ENCODE data around the gene P2RY14.

Gene P2RY14

GRCh38 chr3:151210676-151211381, 67.5 kb downstream of the P2RY14 start:
- no peak for DNase-seq

DNA sequence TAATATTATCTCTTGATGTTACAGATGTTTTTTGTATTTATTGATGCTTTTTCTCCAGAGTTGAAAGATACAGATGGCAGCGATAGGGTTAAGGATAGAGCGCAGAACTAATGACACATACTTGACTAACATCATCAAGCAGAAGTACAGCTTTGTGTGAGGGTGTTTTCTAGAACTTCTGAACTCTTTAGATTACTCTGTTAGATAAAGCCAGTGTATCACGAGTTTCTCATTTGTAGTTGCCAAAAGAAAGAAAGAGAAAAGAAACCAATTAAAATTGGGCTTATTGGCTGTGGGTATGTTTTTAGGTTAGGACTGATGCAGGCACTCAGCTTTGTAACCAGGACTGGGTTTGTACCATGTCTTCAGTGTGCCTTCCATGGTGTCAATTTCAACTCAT, 68.7 kb downstream of the P2RY14 start:
- DNase-seq: no peak

- DNase-seq: no peak
Measured at GRCh38 chr3:151206201-151206600, 72.1 kb downstream of the P2RY14 start.

DNA sequence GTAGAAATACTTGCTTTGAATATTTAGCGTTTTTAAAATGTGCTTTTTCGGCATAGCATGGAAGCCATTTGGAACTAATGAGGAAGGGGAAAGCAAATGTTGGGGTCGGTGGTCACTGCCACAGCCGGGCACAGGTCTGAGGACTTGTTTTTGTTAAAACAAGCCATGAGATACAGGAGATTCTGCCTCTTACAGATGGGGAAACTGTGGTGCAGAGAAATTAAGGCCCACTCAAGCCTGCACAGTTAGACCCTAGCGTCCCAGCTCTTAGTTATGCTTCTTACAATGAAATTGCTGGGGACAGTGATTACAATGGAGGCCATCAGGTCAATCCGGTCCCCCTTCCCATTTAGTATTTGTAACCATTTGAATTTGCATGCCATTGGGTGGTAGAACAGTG, 72.9 kb downstream of the P2RY14 start:
- DNase-seq: no peak

- DNase-seq: no peak
Measured at GRCh38 chr3:151204530-151205402, 73.6 kb downstream of the P2RY14 start.

DNA sequence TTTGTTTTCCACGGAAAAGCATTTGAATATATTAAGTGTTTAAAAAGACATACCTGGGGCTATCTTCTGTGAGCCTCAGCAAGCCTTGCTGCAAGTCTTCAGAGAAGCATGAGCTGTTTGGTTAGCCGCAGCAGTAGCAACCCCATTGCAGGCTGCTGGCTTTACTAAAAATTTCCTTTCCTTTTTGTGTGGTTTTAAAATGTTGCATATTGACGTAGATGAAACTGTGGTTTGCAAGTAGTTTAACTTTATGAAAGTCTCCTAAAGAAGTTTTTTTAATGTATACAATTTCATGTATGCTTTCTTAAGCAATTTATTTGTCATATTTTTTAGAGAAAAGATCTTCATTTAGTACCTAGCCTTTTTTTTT, 75.3 kb downstream of the P2RY14 start, which contains the start of gene GPR171:
Gene GPR171 (minus strand): TSS at position 166 of the 370 bp plus-strand sequence. CDS start 3,830 bp downstream, outside the sequence.
- no peak for DNase-seq

GRCh38 chr3:151201051-151201730, 77.2 kb downstream of the P2RY14 start:
- DNase-seq: no peak

DNA sequence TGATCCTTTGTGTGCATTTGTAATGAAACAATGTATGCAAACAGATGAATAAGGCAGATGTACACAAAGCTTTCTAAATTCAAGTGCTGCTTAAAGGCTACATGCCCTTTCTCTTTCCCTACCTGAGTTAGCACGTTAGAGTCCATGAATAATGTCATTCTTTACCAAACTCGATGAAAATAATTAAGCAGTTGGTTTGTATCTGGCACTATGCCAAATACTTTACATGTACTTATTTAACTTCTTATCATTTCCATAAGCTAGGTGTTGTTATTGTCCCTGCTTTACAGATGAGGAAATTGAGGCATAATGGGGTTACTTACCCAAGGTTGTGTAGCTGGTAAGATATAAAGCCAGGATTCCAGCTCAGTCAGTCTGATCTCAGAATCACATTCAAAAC, 77.8 kb downstream of the P2RY14 start:
- DNase-seq: no peak

- DNase-seq: no peak
Measured at GRCh38 chr3:151199554-151200438, 78.5 kb downstream of the P2RY14 start.

DNA sequence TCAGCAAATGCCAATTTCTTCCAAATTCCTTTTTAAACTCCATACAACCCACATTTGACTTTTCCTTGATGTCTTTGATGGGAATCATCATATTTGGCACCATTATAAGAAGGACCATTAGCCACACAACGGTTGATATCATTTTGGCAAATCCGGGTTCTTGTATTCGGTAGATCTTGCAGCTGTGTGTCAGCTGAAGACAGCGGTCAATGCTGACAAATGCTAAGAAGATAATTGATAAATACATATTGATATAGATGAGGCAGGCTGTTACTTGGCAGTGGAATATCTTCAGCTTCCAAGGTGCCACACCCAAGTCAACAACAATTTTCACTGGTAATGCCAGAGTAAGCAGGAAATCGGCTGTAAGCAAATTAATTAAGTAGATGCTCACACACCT, 79.5 kb downstream of the P2RY14 start:
- DNase-seq: peak in 1 of 2 experiments; percentile 3

GRCh38 chr3:151197981-151198767, 80.2 kb downstream of the P2RY14 start:
- no peak for DNase-seq

- DNase-seq: no peak
Measured at GRCh38 chr3:151197228-151197627, 81.1 kb downstream of the P2RY14 start.

GRCh38 chr3:151196434-151196833, 81.9 kb downstream of the P2RY14 start:
- DNase-seq: no peak

DNA sequence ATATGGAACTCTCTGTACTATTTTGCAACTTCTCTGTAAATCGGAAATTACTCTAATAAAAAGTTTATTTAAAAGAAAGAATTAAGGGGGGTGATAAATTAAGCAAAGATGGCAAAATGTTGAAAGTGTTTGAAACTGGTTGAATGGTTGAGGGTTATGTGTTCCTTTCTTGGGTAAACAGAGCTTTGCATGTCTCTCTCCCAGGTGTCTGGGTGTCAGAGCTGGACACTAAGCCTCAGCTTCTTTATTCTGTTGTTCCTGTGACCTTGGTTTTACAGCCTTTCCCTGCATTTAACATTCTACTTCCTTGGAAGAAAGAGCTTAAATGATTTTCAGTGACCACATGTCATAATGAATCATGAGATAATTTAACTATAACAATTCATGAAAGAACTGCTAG, 82.5 kb downstream of the P2RY14 start:
- DNase-seq: peak in 1 of 2 experiments; percentile 56

DNA sequence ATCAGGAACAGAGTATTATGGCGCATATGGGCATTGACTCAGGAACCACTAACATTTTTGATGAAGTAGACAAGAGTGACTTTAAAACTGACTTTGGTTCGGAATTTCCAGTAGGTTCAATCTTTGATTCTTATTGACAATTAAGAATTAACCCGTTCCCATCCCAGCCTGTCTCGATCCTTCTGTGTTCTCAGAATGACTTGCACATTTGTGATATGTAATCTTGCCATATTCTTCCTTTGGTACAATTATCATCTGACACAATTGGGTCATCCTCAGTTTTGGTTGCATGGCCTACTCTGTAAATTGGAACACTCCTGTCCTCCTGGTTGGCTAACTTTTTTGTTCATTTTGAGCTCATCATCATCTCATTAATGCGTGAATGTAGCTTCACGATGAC, 85.8 kb downstream of the P2RY14 start:
- DNase-seq: no peak

DNA sequence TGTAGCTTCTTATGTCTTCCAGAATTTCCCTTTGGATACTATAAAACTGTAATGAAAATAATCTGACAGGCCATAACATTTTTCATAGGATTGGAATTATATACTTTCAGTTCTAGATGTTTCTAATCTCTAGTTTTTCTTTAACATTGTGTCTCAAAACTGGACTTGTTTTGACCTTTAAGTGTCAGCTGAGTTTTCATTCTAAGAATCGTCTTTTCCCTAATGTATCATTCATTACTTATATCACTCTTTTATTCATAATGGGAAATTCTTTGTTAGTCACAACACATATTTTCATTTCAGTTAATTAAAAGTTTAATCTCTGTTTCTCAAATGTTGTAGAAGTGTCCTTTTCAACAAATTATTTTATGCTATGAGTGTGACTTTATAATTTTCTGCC, 87.2 kb downstream of the P2RY14 start:
- DNase-seq: no peak

DNA sequence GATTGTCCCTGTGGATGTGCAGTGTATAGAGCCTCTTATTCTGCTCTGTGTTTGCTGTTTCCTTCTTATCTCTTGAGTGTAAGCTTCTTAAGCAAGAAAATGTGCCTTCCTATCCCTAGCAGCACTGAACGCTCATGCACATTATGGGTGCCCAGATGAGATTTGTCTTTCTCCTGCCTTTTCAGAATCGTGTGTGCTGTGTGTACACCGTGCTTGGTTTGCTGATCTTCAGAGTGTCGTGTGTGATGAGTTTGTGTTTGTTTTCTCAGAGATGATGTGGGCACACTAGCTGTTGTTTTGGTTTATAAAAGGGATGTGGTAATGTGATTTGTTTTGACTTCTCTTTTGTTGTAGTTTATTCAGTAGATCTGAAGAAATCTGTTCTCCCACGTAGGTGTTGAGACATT, 95.1 kb downstream of the P2RY14 start:
- no peak for DNase-seq

DNA sequence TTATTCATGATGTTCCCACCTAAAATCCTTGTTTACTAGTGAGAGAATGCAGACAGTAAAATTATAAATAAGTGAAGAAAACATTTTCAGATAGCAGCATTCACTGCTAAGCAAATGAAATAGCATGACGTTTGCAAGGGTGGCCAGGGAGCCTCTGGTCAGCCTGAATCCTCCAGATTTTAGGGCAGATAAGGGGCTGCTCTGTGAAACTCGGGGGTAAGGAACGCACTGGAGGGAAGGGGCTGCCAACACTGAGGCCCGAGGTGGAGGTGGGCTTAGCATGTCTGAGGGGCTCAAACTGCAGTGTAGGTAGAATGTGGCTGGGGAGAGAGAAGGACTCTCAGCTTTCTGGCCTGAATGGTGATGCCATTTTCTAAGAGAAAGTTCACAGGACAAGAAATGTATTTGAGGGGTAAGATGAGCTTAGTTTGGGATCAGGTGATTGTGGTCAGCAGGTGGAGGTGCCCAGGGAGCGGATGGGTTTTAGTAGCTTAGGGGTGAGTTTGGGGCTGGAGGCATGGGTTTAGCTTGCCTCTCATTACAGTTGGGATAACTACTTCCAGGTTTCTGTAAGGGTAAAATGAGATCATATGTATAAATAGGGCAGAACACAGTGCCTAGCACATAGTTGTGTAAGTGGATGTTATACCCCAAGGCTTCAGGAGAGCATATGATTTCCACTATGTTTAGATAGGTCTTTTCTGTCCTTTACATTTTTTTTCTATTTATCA, 95.8 kb downstream of the P2RY14 start:
- DNase-seq: no peak

GRCh38 chr3:151178208-151178845, 100.0 kb downstream of the P2RY14 start:
- DNase-seq: peak; percentile 85 to 91

DNA sequence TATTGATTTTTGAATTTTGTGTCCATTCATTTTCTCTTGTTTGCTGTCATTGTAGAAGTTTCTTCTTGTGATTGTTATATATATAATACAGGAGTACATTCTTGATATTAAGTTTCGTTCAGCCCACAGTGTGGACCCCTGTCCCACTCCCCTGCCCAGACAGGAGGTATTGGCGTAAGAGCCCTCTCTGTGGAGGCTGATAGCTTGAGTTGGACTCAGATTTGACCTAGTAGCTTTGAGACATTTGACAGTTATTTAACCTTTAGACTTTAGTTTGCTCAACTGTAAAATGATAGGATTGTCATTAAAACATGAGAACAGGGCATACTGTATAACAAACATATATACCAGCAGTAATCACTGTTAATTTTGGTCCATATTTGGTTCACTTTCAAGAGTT, 102.4 kb downstream of the P2RY14 start:
- no peak for DNase-seq
